Cortex of kidney (tissue), 1 donor: Measurements from ENCODE around the gene RIPOR1.

Source experiments
- DNase-seq: peaks from one replicate; lab custom pipeline; 2025; lab: John Stamatoyannopoulos, UW

Gene RIPOR1

GRCh38 chr16:67558859-67559258, 30.2 kb downstream of the RIPOR1 start:
- no peak for DNase-seq

DNA sequence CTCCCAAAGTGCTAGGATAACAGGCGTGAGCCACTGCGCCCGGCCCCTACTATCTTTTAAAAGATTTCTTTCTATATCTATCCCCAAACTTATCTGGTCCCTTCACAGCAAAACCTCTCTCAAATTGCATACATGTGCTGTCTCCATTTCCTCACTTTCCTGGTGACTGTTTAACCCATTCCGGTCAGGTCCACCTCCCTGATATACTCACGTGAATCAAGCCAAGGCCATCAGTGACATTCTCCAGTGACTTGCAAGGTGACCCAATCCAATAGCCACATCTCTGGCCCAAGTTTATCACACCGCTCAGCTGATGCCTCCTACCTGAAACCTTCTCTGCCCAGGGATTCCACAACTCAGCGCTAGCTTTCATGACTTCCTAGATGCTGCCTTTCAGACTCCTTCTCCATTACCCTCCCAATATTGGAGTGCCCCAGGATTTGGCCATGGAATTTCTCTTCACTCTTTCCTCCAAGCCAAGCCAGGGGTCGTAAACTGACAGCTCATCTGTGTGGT, 32.3 kb downstream of the RIPOR1 start:
- no peak for DNase-seq

- DNase-seq, result no peak
Measured at GRCh38 chr16:67561501-67561823, 32.8 kb downstream of the RIPOR1 start.

- DNase-seq, result peak; percentile 58
Measured at GRCh38 chr16:67561824-67562525, 33.3 kb downstream of the RIPOR1 start.

DNA sequence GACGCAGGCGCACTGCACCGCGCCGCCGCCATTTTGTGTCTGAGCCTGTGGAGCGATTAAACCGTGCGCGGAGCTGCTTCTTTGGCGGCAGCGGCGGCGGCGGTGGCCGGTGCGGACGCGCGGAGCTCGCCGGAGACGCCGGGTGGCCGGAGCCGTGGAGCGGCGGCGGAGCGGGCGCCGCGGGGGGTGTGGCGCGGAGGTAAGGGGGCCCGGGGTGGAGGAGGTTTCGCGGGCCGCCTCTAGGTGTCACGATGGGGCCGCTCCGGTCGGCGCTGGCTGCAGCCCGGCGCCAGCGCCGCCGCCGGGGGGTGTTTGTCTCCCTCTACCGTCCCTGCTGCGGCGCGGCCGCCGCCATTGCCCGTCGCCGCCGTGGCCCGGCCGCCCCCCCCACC, 33.9 kb downstream of the RIPOR1 start, which contains the start of gene CTCF:
CTCF (plus strand) TSS at position 1 of the 392 bp plus-strand sequence. CDS start 48,307 bp downstream, outside the sequence.
- DNase-seq, result no peak

GRCh38 chr16:67562918-67563707, 34.5 kb downstream of the RIPOR1 start:
- DNase-seq, result no peak

DNA sequence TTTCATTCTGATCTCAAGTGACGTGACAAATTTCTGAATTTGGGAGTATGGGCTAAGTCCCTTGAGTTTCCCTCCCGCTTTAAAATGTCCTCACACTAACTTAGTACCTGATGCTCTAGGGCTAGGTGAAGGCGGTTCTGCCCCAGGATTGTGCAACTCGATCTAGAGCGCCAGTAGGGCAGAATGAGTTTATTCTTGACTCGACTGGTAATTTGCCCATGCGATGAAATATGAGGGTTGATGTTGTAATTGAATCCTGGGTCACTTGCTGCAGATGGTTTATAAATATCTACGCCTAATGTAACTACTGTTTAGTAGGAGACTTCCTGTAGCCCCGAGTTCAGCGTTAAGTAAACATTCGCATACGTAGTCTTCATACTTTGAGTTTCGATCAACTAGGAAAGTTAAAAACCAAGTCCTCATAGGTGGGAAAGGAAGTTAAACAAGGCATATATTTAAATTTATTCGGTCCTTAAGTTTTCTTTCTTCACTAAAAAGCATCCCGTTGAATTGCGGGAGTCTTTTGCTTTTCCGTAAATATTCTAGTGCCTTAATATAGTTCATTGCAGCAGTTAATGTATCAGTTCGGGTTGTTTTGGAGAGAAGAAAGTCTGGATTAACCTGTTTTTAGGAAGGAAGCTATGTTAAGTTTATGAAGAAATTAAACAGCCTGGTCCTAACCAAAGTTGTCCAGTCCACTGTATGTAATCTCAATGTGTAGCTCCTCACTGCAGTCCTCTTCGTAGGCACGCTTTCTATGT, 35.3 kb downstream of the RIPOR1 start:
- no peak for DNase-seq

- DNase-seq, result no peak
Measured at GRCh38 chr16:67565470-67566100, 37.0 kb downstream of the RIPOR1 start.

DNA sequence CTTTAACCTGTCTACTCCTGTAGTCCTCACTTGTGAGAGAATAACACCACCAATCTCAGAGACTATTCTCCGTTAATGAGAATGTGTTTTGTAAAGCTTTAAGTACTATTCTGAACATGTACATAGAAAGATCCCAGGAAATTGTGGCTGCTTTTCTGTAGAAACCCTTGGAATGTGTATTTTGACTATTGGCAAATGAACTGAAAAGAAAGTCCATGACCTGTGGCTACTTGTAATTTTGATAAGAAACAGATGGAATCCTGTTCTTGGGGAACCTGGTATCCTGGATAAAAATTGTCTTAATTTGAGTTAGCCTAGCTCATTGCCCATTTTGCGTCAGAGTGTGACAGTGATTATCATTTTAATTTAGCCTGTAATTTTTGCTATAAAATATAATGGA, 42.8 kb downstream of the RIPOR1 start:
- no peak for DNase-seq

DNA sequence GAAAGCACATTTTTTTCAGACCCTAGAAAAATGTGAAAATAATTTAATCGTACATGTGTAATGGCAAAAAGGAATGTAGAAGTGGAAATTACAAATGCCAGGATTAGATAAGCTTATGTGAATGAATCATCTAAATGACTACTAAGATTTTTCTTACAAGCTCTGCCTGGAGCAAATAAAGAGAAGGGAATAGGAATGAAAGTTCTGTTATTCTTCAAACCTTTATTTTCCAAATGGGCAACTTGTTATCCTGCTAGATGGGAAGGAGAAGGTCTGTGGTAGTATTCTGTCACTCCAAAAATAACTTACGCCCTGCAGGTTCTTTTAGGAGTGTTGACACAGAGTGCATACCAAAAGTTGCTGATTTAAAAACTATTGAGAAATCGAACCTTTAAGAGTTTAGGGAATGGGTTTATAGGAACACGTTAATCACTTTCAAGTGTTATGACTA, 43.4 kb downstream of the RIPOR1 start:
- no peak for DNase-seq

DNA sequence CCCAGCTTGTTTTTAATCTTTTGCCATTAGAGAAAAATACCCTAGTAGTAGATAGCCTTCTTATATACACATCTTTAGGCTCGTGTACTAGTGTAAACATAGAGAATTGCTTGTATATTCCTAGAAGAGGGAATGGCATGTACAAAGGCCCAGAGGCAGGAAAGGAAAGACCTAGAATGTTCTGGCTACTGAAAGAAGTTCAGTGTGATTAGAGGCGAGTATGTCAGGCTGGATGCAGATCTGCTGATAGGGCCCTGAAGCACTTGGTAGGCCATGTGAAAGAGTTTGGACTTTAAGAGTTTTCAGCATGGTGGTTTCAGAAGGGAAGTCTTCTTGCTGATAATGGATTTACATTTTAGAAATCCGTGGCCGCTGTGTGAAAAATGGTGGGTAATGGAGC, 51.1 kb downstream of the RIPOR1 start:
- DNase-seq, result no peak

- DNase-seq, result no peak
Measured at GRCh38 chr16:67580202-67580601, 51.6 kb downstream of the RIPOR1 start.

DNA sequence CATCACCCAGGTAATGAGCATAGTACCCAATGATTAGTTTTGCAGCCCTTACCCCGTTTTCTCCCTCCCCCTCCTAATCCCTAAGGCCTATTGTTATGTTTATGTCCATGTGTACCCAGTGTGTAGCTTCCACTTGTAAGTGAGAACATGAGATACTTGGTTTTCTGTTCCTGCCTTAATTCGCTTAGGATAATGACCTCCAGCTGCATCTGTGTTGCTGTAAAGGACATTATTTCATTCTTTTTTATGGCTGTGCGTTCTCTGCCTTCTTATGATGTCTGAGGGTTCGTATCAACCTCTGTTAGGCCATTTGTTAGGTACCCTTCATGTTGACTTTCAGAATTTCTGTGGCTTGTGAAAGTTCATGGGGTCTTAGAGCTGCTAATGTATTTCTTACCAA, 64.7 kb downstream of the RIPOR1 start:
- DNase-seq, result no peak

GRCh38 chr16:67593701-67594100, 65.1 kb downstream of the RIPOR1 start:
- no peak for DNase-seq

GRCh38 chr16:67594256-67594915, 65.8 kb downstream of the RIPOR1 start:
- DNase-seq, result no peak

- DNase-seq, result no peak
Measured at GRCh38 chr16:67594956-67595355, 66.3 kb downstream of the RIPOR1 start.
